ENCODE measurements around the gene MOB3C.

DNA sequence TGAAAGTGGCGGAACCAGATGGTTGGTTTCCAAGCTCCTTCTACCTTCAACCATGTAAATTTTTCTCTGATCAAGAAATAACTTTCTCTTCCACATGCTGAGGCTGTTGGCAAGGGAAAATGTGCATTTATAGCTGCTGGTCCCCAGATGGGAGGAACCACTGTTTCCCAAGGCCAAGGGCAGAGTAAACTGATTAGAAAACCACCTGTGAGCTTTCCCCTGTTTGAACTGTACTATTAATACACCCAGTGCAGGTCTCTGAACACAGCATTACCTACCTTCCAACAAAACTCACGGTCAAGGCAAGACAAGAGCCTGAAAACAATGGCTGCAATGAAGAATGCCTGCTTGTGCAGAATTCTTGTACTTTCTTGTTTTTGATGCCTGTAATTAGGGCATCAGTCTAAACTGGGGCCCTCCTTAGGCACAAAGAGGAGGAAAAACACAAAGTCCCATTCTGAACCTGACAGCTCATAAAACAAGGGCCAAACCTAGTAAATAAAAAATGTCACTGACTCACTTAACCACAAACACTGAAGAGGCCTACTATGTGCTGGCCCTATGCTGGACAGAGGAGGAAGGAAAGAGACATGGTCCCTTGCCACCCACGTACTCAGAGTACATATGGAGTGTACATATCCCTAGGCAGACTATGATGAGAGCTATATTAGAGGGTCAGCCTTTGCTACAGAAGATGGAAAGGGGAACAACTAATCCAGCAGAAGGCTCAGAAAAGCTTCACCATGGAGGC, 15.2 kb downstream of the MOB3C start:
- no peak for TF ChIP-seq POLR2A (IDR thresholded peaks at IDR 0.05; ENCODE audit: low read depth, low read length)
- no peak for TF ChIP-seq TAF1 (IDR thresholded peaks at IDR 0.05; ENCODE audit: borderline replicate concordance, low read depth, low read length)
